Testis (tissue), 2 donors: ENCODE measurements around the gene RAB27B.

Source experiments
- POLR2A ChIP-seq: fragments of 450-650 bp; IDR thresholded peaks from one replicate; pipeline ENCODE4 v1.6.1; 2017; ENCODE audit warnings: antibody characterized with exemption, mild to moderate bottlenecking, moderate library complexity
- TF ChIP-seq, protein P1 (sequence below), 3 experiments: fragments of 450-650 bp in 2 of 3; fragments of 200-600 bp in 1 of 3; sonication (generic) in 1 of 3; IDR thresholded peaks; one replicate each; pipeline ENCODE4 v1.5.1; 2016 to 2019; ENCODE audit warnings: antibody characterized with exemption in 3 of 3, mild to moderate bottlenecking in 2 of 3, moderate library complexity in 1 of 3

DNA sequence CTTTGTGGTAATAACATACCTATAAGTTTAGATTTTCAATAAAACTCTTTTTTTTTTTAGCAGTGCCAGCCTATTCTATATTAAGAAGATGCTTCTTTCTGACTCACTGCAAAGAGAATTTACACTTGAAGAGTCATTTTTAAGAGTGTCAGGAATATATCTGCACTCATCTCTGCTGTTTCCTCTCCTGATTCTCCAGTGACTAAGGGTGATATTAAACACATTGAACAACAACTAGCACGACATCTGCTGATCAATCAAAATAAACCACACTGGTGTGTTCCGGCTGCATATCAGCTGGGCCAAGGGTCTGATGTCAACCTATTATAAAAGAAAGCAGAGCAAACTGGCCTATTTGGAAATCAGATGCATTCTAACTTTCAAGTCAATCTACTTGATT lies 15.0 kb downstream of the RAB27B start:
- TF ChIP-seq, protein P1, sequence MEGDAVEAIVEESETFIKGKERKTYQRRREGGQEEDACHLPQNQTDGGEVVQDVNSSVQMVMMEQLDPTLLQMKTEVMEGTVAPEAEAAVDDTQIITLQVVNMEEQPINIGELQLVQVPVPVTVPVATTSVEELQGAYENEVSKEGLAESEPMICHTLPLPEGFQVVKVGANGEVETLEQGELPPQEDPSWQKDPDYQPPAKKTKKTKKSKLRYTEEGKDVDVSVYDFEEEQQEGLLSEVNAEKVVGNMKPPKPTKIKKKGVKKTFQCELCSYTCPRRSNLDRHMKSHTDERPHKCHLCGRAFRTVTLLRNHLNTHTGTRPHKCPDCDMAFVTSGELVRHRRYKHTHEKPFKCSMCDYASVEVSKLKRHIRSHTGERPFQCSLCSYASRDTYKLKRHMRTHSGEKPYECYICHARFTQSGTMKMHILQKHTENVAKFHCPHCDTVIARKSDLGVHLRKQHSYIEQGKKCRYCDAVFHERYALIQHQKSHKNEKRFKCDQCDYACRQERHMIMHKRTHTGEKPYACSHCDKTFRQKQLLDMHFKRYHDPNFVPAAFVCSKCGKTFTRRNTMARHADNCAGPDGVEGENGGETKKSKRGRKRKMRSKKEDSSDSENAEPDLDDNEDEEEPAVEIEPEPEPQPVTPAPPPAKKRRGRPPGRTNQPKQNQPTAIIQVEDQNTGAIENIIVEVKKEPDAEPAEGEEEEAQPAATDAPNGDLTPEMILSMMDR (IDR thresholded peaks at IDR 0.05), result no peak
- no peak for TF ChIP-seq POLR2A
